ENCODE measurements around the gene RASA2.

The RASA2 gene

GRCh38 chr3:141486746-141487520 lies at the start of gene RASA2:
Gene RASA2, plus strand, starts transcription at chr3:141487027. Its CDS starts 57 bp downstream, at chr3:141487084.
- ATAC-seq, result peak; percentile 75 to 82

- ATAC-seq, result peak; percentile 70 to 75
Observed at GRCh38 chr3:141439589-141439988, 47.2 kb upstream of the RASA2 start.

GRCh38 chr3:141440942-141441341 lies 45.9 kb upstream of the RASA2 start:
- peak; percentile 31 for ATAC-seq

- ATAC-seq, result peak; percentile 85 to 87
Observed at GRCh38 chr3:141441381-141442364, 45.2 kb upstream of the RASA2 start.

GRCh38 chr3:141442446-141442845 lies 44.4 kb upstream of the RASA2 start:
- no peak for ATAC-seq

GRCh38 chr3:141442914-141443313 lies 43.9 kb upstream of the RASA2 start:
- no peak for ATAC-seq

GRCh38 chr3:141444586-141445285 lies 42.1 kb upstream of the RASA2 start:
- ATAC-seq, result no peak

GRCh38 chr3:141445990-141446389 lies 40.8 kb upstream of the RASA2 start:
- no peak for ATAC-seq

- no peak for ATAC-seq
Observed at GRCh38 chr3:141446737-141447136, 40.1 kb upstream of the RASA2 start.

GRCh38 chr3:141447383-141447782 lies 39.4 kb upstream of the RASA2 start:
- ATAC-seq, result no peak

GRCh38 chr3:141448606-141449220 lies 38.1 kb upstream of the RASA2 start:
- no peak for ATAC-seq

GRCh38 chr3:141449424-141449823 lies 37.4 kb upstream of the RASA2 start:
- no peak for ATAC-seq

GRCh38 chr3:141450727-141451375 lies 36.0 kb upstream of the RASA2 start:
- no peak for ATAC-seq

GRCh38 chr3:141452045-141452444 lies 34.8 kb upstream of the RASA2 start:
- ATAC-seq, result peak; percentile 67 to 73

- no peak for ATAC-seq
Observed at GRCh38 chr3:141452773-141453172, 34.1 kb upstream of the RASA2 start.

GRCh38 chr3:141454054-141454453 lies 32.8 kb upstream of the RASA2 start:
- ATAC-seq, result no peak

GRCh38 chr3:141454906-141455602 lies 31.8 kb upstream of the RASA2 start:
- peak; percentile 84 to 92 for ATAC-seq

- ATAC-seq, result no peak
Observed at GRCh38 chr3:141455603-141456300, 31.1 kb upstream of the RASA2 start.

- ATAC-seq, result no peak
Observed at GRCh38 chr3:141456301-141456625, 30.6 kb upstream of the RASA2 start.

- no peak for ATAC-seq
Observed at GRCh38 chr3:141457624-141458236, 29.1 kb upstream of the RASA2 start.

Measured in activated CD4-positive, CD25-positive, alpha-beta regulatory T cell treated with anti-CD3 and anti-CD28 coated beads, Interleukin-2, amount 50 U/mL, for 24 hours (primary cell).